Kidney capillary endothelial cell (primary cell): ENCODE data around the gene KIRREL3.

Experiments used
- DNase-seq: peaks from one replicate; pipeline ENCODE4 v3.0.0-alpha.2; 2018; ENCODE audit warnings: low spot score

KIRREL3 gene

GRCh38 chr11:126510621-126511370 is 489.8 kb downstream of the KIRREL3 start:
- DNase-seq, result no peak

DNA sequence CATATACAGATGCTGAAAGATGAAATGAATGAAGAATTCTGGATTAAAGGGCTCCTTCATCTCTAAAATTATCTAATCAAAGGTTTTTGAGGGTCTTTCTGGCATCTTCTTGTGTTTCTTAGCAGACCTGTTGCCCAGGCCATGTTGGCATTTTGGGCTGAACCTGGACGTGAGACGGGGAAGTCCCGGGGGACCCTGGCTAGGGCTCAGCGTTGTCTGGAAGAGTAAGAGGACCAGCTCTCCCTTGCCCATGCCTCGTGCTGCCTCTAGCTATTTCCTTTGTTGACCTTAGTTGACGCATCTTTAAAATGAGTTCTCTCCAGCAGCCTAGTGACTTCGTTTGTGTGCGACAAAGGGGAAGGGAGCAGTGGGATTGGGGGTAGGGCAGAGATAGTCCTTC is 492.9 kb downstream of the KIRREL3 start:
- no peak for DNase-seq

- DNase-seq, result no peak
These were observed 493.8 kb downstream of the KIRREL3 start for GRCh38 chr11:126506789-126507188.

DNA sequence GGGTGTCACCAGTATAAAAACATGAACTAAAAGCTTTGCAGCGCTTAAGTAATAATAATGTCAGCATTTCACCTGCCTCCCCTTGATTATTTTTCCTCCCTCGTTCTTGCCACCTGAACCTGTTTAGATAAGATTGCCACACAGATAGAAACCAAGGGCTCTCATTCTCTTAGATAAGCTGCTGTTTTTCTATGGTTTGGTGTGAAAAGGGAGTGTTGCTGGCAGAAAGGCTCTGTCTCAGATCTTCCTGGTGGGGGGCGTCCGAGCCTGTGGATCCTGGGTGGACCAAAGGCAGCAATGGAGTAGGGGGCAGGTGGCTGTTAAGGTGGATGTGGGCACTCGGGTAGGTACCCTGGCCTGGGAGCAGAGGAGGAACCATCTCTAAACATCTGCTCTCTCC is 497.6 kb downstream of the KIRREL3 start:
- DNase-seq, result no peak

DNA sequence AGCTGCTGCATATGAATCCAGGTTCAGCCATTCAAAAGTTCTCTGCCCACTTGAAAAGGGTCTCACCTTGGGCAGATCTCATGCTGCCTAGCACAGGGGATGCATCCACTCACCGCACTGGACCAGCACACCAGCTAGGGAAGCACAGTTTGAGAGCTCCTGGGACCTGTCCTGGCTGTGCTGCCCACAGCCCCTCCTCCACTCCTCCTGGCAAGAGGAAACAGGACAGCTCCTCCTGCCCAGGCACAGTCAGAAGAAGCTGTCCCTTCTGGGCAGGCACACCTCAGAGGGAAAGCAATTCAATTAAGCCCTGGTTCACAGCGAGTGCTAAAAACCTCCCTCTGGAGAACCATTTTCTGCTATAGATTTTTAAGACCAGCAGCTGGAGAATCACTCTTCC is 498.4 kb downstream of the KIRREL3 start:
- DNase-seq, result no peak

DNA sequence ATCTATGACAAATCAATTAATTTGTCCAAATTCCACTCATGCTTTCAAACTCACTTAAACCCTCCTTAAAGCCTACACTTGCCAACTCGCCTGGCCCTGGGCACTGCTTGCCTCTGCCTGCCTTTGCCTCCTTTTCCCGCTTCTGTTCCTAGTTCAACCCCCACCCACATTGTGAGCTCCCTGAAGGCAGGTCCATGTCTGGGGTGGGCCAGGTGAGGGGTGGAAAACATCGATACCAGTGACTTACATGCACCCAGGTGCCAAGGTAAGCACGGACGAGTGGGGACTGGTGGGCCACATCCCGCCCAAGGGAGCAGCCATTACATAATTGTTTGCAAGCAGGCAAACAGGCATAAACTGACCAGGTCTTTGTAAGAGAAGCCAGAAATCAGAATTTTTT is 498.9 kb downstream of the KIRREL3 start:
- no peak for DNase-seq

DNA sequence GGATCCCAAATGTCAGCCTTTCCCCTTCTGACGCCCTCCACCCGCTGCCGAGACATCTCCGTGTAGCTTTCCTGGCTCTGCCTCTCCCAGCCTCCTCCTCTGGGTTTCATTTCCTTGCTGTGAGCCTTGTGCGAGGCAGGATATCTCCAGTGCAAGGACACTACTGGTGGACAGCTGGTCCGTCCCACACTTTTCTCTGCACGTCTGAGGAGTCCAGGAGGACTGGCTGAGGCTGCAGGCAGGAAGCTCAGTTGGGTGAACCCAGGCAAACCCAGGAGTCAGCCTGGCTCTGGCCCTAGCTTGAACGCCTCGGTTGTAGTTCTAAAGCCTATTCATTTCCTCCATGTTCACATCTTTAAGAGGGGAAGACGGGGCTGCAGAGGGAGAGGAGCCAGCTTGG is 499.6 kb downstream of the KIRREL3 start:
- DNase-seq, result no peak

- no peak for DNase-seq
These were observed 501.3 kb downstream of the KIRREL3 start for GRCh38 chr11:126499131-126499752.

DNA sequence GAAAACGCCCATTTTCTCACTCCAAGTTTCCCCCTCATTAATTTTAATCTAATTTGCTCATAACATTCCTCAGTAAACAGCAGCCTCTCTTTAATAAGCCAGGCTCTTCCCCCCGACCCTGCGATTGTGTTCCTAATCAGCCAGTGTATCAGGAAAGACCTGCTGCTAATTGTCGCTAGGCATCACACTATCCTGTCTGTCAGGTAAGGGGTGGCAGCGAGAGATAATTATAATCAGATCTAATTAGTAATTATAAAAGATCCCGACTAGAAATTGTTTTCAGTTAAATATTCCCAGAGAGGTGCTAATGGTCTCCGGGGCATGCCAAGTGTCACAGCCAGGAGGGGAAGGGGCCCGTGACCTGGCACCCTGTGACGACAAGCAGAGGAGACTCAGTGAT is 502.3 kb downstream of the KIRREL3 start:
- DNase-seq, result no peak

DNA sequence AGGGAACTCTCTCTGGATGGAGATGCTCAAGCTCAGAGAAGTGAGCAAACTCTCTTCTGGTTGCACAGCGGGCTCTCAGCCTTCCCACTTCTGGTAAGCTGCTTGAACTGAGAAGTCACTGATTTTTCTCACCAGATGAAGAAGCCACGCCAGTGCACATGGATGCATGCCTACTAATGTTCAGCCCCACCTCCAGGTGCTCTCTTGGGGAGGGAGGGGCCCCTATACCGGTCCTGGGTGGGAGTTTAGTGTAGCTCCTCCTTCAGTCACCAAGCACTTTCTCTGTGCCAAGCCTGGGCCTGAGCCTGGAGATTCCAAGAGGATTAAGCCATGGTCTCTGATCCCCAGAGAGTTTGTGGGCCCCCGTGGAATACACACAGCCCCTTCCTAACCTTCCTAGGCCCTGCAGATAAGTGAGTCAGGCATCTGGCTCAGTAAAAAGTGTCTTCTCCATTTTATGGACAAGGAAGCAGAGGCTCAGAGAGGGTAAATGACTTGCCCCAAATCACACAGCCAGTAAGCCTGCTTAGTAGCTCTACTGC is 502.9 kb downstream of the KIRREL3 start:
- DNase-seq, result no peak

GRCh38 chr11:126496576-126497337 is 503.8 kb downstream of the KIRREL3 start:
- DNase-seq, result no peak

DNA sequence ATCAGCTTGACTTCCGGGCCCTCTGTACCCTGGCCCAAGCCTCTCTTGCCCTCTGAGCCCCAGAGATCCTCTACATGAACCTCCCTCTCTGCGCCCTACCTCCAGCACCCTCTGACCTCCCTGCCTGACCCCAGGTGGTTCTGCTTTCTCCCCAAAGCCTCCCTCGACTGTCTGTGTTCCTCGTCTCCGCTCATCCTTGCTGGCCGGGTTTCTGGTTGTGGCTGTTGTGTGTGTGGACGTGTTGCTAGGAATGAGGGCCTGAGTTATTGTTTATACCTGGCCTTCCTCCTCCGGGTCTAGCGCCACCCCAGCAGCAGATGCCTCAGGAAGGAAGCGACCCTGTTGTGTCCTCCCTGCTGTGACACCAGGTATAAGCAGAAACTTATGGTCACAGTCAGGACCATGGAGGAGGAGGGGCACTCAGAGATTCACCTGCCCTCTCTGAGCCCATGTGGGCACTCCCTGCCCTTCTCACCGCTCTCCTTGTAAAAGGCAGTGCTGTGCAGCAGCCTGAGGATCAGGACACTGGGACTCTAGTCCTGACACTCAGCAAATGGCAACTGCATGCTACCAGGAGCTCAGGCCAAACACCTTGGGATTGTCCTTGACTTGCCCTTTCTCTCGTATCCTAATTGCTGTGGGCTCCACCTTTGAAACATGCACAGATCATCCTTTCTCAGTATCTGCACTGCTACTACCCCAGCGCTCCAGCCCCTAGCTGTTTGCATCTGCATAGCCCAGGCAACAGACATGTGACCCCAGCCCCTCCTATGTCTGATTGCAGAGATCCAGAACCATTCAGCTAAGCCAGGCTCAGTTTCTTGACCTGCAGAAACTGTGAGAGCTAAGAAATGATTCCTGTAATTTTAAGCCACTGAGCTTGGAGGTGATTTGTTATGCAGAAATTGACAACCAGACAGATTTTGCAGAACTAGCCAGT is 505.0 kb downstream of the KIRREL3 start:
- DNase-seq, result no peak

- DNase-seq, result no peak
These were observed 505.7 kb downstream of the KIRREL3 start for GRCh38 chr11:126494831-126495230.

DNA sequence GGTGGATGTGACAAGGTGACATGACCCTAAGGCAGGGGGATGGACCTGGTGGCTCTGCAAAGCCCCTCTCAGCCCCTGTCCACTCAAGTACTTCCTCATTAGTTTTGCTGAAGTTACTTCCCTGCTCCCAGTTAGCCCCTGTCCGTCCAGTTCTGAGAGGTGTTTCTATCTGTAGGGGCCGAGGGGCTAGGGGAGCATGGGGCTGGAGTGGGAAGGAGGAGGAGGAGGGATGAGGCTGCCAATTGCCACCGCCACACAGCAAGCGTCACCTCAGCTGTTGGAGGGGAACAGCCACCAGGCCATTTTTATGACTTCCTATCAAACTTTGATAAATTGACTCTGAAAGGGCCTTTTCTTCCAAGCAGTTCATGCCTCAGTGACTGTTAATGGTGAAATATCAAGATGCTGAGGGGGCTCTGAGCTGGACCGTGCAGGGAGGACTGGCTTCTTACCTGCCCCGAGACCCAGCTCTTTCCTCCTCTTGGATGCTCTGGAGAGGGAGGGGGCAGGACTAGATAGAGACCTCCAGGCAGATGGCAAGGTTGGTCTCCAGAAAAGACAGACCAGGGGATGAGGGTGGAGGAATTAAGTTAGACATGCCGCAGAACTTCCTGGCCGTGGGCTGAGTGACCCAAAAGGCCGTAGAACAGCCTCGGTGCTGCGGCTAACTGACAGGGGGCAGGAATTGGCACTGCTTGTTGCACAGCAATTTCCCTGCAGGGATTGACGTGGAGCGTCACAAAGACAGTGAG is 508.1 kb downstream of the KIRREL3 start:
- DNase-seq, result no peak

- no peak for DNase-seq
These were observed 509.5 kb downstream of the KIRREL3 start for GRCh38 chr11:126491092-126491491.

DNA sequence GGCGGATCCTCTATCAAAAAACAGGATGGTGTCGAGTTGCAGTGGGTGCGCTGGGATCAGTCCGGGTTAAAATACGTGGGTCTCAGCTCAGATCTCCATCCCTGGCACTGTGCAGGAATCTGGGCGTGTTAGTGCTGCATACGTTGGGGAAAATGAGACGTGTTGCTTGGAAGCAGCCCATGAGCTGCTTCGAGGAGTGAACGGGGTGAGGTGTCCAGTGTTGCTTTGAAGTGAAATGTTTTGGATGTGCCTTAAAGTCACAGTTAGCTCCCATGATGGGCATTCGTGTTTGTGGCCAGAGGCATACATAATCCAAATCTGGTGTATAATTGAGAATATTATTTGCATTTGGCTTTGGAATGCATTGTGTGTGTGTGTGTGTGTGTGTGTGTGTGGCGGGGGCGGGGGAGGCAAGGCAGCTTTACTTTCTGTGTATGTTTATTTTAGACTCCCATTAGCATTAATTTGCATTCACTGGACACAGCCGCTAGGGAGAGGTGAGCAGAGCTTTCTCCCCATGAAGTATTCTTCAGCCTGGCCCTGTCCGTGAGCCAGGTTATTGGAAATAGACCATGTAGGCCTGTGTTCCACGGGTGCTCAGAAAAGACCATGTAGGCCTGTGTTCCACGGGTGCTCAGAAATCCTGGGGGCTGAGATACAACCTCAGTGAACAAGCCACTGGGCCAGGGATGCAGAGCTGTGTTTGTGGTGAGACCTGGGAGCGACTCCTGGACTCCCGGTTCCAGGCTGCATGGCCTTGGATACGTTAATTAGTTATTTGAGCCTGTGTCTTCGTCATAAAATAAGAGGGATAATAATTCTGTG is 510.5 kb downstream of the KIRREL3 start:
- DNase-seq, result no peak

- no peak for DNase-seq
These were observed 511.8 kb downstream of the KIRREL3 start for GRCh38 chr11:126488591-126489370.

DNA sequence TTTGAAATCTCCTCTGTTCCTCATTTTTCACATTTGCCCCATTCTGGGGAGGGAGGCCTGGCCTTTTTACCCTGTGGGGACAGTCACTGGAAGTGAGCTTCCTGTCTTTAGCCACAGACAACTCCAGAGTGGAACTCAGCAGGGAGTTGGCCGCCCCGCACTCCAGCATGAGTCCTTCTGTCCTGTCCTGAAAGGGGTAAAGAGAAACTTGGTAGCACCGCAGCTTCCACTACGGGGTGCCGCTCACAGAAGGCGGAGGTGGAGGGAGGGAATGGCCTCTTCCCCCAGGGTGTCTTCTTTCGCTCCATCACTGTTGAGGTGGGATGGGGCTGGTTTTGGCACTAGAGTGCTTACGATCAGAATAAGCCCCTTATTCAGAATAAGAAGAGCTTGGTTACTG is 512.9 kb downstream of the KIRREL3 start:
- no peak for DNase-seq

DNA sequence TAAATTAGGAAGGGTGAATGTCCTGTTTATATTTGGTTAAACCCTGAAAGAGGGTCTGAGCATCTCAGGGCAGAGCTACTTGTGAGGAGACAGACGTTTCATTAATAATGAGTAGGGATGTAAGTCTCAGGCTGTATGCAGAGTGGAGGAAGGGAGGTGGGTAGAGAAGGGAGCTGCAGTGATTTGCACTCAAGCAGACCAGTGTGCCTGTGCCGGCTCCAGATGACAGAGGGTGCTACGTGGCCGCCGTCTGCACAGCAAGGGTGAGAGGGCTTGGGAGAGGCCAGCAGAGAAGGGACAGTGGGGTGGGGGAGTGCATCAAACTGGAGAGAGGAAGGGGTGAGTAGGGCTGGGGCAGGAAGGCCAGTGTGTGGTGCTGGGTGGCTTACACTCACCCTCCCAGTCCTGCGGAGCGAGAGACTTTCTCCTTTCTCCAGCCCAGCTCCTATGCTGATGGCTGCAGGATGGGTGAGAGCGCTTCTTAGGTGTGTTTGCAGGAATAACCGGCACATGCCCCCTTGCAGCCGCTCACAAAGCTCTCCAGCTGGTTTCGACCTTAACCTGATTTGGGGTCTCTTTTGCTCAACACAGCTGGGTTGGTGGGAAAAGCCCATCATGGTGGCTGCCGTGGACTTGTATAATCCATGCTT is 514.5 kb downstream of the KIRREL3 start:
- DNase-seq, result no peak
